Measurements from ENCODE around the gene ULK1.

ULK1 gene

GRCh38 chr12:131863711-131864396, 30.6 kb upstream of the ULK1 start:
- H3F3A ChIP-seq (ENCODE audit: insufficient read depth, low read length) = no peaks in the 10 kb centered on the region
- H3K4me3 ChIP-seq (ENCODE audit: low read depth, low read length, poor library complexity, severe bottlenecking) = no peak overlapping the region
- no peaks in the 10 kb centered on the region for H3K79me2 ChIP-seq (ENCODE audit: insufficient read depth, low read length)
- no peaks in the 10 kb centered on the region for H3K9me2 ChIP-seq (ENCODE audit: low read depth, low read length)
- H3K9me3 ChIP-seq (ENCODE audit: low read length) = no peaks in the 10 kb centered on the region
- no peak overlapping the region for H3K27ac ChIP-seq (ENCODE audit: low read depth, low read length, poor library complexity, severe bottlenecking)
- no peak for TF ChIP-seq CTCF (IDR thresholded peaks at IDR 0.05; ENCODE audit: low read length)
- no peak for TF ChIP-seq EZH2 (IDR thresholded peaks at IDR 0.05; ENCODE audit: borderline replicate concordance, low read length)
- no peaks in the 10 kb centered on the region for H3K4me1 ChIP-seq (ENCODE audit: insufficient read depth, low read length, severe bottlenecking)
- H3K36me3 ChIP-seq (ENCODE audit: insufficient read depth, low read length) = no peaks in the 10 kb centered on the region
- H3K27me3 ChIP-seq (ENCODE audit: insufficient read depth, low read length) = 0 out of 2 replicates have a peak, but pooled peaks cover 4% of the 10 kb centered on the region
- no peak overlapping the region for H3K9ac ChIP-seq (ENCODE audit: low read length)
- H3K4me2 ChIP-seq (ENCODE audit: low read length) = no peak overlapping the region
- no peak overlapping the region for H2AFZ ChIP-seq (ENCODE audit: low read length)
- H4K20me1 ChIP-seq (ENCODE audit: insufficient read depth, low read length) = no peaks in the 10 kb centered on the region

- H3F3A ChIP-seq (ENCODE audit: insufficient read depth, low read length) = no peaks in the 10 kb centered on the region
- no peaks in the 10 kb centered on the region for H4K20me1 ChIP-seq (ENCODE audit: insufficient read depth, low read length)
- no peaks in the 10 kb centered on the region for H3K9me3 ChIP-seq (ENCODE audit: low read length)
- H2AFZ ChIP-seq (ENCODE audit: low read length) = no peak overlapping the region
- no peaks in the 10 kb centered on the region for H3K9me2 ChIP-seq (ENCODE audit: low read depth, low read length)
- no peak overlapping the region for H3K27ac ChIP-seq (ENCODE audit: low read depth, low read length, poor library complexity, severe bottlenecking)
- H3K4me1 ChIP-seq (ENCODE audit: insufficient read depth, low read length, severe bottlenecking) = no peaks in the 10 kb centered on the region
- H3K36me3 ChIP-seq (ENCODE audit: insufficient read depth, low read length) = no peaks in the 10 kb centered on the region
- TF ChIP-seq CTCF (IDR thresholded peaks at IDR 0.05; ENCODE audit: low read length) (no peak), EZH2 (IDR thresholded peaks at IDR 0.05; ENCODE audit: borderline replicate concordance, low read length) (no peak)
- H3K79me2 ChIP-seq (ENCODE audit: insufficient read depth, low read length) = no peaks in the 10 kb centered on the region
- no peak overlapping the region for H3K4me3 ChIP-seq (ENCODE audit: low read depth, low read length, poor library complexity, severe bottlenecking)
- no peak overlapping the region for H3K4me2 ChIP-seq (ENCODE audit: low read length)
- H3K9ac ChIP-seq (ENCODE audit: low read length) = no peak overlapping the region
- 0 out of 2 replicates have a peak, but pooled peaks cover 4% of the 10 kb centered on the region for H3K27me3 ChIP-seq (ENCODE audit: insufficient read depth, low read length)
These were observed 30.0 kb upstream of the ULK1 start for GRCh38 chr12:131864469-131864868.

- H3K9ac ChIP-seq (ENCODE audit: low read length) = no peak overlapping the region
- H2AFZ ChIP-seq (ENCODE audit: low read length) = no peak overlapping the region
- no peak for TF ChIP-seq CTCF (IDR thresholded peaks at IDR 0.05; ENCODE audit: low read length)
- TF ChIP-seq EZH2 (IDR thresholded peaks at IDR 0.05; ENCODE audit: borderline replicate concordance, low read length) = no peak
- 0 out of 2 replicates have a peak, but pooled peaks cover 4% of the 10 kb centered on the region for H3K27me3 ChIP-seq (ENCODE audit: insufficient read depth, low read length)
- no peaks in the 10 kb centered on the region for H3F3A ChIP-seq (ENCODE audit: insufficient read depth, low read length)
- H3K27ac ChIP-seq (ENCODE audit: low read depth, low read length, poor library complexity, severe bottlenecking) = no peak overlapping the region
- H3K4me1 ChIP-seq (ENCODE audit: insufficient read depth, low read length, severe bottlenecking) = no peaks in the 10 kb centered on the region
- no peaks in the 10 kb centered on the region for H3K9me2 ChIP-seq (ENCODE audit: low read depth, low read length)
- H4K20me1 ChIP-seq (ENCODE audit: insufficient read depth, low read length) = no peaks in the 10 kb centered on the region
- no peak overlapping the region for H3K4me3 ChIP-seq (ENCODE audit: low read depth, low read length, poor library complexity, severe bottlenecking)
- H3K36me3 ChIP-seq (ENCODE audit: insufficient read depth, low read length) = no peaks in the 10 kb centered on the region
- H3K4me2 ChIP-seq (ENCODE audit: low read length) = no peak overlapping the region
- H3K79me2 ChIP-seq (ENCODE audit: insufficient read depth, low read length) = no peaks in the 10 kb centered on the region
- H3K9me3 ChIP-seq (ENCODE audit: low read length) = no peaks in the 10 kb centered on the region
These were observed 29.1 kb upstream of the ULK1 start for GRCh38 chr12:131865180-131865875.
